ENCODE data around the gene MAP7D2.

Gene MAP7D2

DNA sequence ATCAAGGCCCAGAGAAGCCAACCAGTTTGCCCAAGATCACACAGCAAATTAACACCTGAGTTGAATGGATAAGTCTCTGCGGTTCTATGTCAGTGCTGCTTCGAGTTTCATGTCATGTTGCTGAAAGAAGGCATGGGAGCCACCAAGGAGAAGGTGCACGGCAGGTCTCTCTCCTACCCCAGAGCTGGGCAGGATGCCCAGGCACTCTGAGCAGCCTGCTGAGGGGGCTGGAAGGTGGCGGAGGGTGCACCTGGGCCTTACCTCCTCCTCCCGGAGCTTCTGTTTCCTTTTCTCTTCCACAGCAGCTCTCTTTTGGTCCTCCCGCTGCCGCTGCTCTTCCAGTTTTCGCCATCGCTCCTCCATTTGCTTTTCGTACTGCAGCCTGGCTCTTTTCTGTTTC is 53.6 kb downstream of the MAP7D2 start:
- H3K27ac ChIP-seq (ENCODE audit: low read length), result no peak overlapping the region

DNA sequence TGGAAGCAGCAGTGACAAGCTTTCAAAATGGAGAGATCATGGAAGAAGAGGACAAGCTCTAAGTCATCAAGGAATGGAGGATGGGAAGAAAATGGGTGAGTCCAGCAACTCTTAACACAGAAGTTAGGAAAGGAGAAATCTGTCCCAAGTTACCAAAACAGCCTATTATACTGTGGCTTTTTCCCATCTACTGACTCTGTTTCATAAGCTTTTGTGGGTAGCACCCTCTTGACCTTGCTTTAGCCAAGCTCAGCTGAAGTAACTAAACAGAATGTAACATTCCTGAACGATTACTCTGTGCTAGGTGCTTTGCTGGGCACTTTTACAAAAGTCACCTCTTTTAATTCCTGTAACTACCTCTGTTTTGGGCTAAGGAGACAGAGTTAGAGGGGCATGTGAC is 54.9 kb downstream of the MAP7D2 start:
- H3K9me3 ChIP-seq (ENCODE audit: control insufficient read depth in 1 of 2, low read length in 2 of 2), result no peaks in the 10 kb centered on the region
- H3K36me3 ChIP-seq (ENCODE audit: control insufficient read depth in 1 of 2, insufficient read depth in 2 of 2, low read length in 2 of 2), result no peaks in the 10 kb centered on the region
- H3K27ac ChIP-seq (ENCODE audit: low read length), result no peak overlapping the region
- H3K4me1 ChIP-seq (ENCODE audit: control insufficient read depth in 1 of 2, insufficient read depth in 2 of 2, low read length in 2 of 2), result no peaks in the 10 kb centered on the region
- no peaks in the 10 kb centered on the region for H3K27me3 ChIP-seq (ENCODE audit: low read depth, low read length)
- H3K4me3 ChIP-seq (ENCODE audit: low read depth in 1 of 2, low read length in 2 of 2), result no peak overlapping the region

More for the DNA sequence above, 53.6 kb downstream of the MAP7D2 start:
- Histone ChIP-seq H3K4me1 (ENCODE audit: control insufficient read depth in 1 of 2, insufficient read depth in 2 of 2, low read length in 2 of 2) (peaks cover 0 to 2% of the 10 kb centered on the region in 2 donors), H3K27me3 (ENCODE audit: low read depth, low read length) (no peaks in the 10 kb centered on the region), H3K4me3 (ENCODE audit: low read depth in 1 of 2, low read length in 2 of 2) (no peak overlapping the region), H3K36me3 (ENCODE audit: control insufficient read depth in 1 of 2, insufficient read depth in 2 of 2, low read length in 2 of 2) (no peaks in the 10 kb centered on the region), H3K9me3 (ENCODE audit: control insufficient read depth in 1 of 2, low read length in 2 of 2) (no peaks in the 10 kb centered on the region)

DNA sequence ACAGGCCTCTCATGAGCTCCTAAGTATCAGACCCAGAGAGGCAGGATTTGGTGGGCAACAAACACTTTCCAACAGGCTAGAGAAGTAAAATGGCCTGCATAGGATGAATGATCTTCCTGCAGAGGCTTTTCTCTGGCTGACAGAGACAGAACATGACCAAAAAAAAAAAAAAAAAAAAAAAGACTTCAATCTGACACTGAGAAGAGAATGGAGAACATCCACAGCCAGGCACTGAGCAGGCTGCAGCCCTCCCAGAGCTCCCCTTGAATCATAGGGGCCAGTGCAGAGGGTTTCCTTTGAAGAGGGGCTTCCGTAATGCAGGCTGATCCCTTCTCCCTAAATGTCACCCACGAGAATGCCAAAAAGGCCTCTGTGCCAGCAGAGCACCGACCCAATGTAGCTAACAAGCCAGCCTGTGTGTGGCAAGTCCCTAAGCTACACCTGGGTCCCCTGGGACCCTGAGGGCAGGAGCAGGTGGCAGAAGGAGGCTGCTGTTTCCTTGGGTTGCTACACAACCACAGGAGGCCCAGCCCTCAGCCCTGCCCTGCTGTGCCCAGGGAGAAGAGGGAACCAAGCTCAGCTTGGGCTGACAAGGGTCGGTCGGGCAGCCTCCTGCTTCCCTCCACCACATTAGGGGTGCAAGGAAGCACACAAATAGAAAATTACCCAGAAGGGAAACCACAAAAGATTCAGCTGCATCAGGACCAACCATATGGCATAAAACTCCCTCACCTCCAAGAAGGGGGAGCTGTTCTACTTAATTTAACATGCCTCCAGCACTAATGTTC is 55.6 kb downstream of the MAP7D2 start:
- Histone ChIP-seq H3K4me1 (ENCODE audit: control insufficient read depth in 1 of 2, insufficient read depth in 2 of 2, low read length in 2 of 2) (no peaks in the 10 kb centered on the region), H3K9me3 (ENCODE audit: control insufficient read depth in 1 of 2, low read length in 2 of 2) (no peaks in the 10 kb centered on the region), H3K4me3 (ENCODE audit: low read depth in 1 of 2, low read length in 2 of 2) (no peak overlapping the region), H3K27ac (ENCODE audit: low read length) (no peak overlapping the region), H3K27me3 (ENCODE audit: low read depth, low read length) (no peaks in the 10 kb centered on the region), H3K36me3 (ENCODE audit: control insufficient read depth in 1 of 2, insufficient read depth in 2 of 2, low read length in 2 of 2) (no peaks in the 10 kb centered on the region)

DNA sequence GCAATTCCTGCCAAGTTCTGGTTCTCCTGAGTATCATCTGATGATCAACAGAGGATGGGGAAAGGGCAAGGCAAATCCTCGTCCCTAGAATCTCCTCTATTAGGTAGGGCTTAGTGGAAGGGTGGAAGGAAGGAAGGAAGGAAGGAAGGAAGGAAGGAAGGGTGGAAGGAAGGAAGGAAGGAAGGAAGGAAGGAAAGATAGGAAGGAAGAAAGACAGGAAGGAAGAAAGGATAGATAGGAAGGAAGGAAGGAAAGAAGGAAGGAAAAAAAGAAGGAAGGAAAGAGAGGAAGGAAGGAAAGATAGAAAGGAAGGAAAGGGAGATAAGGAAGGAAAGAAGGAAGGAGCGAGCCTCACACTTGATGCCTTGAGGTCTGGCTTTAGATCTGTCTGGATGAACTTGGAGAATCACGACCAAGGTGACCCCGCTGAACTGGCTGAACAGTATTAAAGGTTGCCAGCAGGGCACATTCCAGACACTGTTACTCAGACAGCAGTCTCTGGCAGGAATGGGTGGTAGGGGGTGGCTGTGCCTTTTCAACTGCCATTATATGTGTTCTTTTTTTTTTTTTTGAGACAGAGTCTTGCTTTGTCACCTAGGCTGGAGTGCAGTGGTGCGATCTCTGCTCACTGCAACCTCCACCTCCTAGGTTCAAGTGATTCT is 57.1 kb downstream of the MAP7D2 start:
- Histone ChIP-seq H3K4me3 (ENCODE audit: low read depth in 1 of 2, low read length in 2 of 2) (no peak overlapping the region), H3K36me3 (ENCODE audit: control insufficient read depth in 1 of 2, insufficient read depth in 2 of 2, low read length in 2 of 2) (no peaks in the 10 kb centered on the region), H3K4me1 (ENCODE audit: control insufficient read depth in 1 of 2, insufficient read depth in 2 of 2, low read length in 2 of 2) (no peaks in the 10 kb centered on the region), H3K27me3 (ENCODE audit: low read depth, low read length) (no peaks in the 10 kb centered on the region), H3K27ac (ENCODE audit: low read length) (no peak overlapping the region), H3K9me3 (ENCODE audit: control insufficient read depth in 1 of 2, low read length in 2 of 2) (no peaks in the 10 kb centered on the region)

DNA sequence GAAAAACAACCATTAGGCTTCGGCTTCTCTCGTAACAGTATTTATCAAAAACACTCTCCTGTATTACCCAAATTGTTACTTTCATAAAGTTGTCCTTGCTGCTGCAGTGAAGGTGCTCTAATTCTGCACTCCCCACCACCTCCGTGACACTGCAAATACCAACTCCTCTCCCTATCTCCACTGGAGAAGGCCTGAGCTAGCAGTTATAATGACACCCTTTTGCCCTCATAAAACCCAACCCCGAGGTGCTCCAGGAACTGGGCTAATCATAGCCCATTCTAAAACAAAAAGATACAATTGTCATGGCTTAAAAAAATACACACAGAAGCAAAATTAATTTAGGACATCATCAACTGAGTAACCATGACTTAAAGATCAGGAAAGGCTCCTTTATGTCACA is 59.2 kb downstream of the MAP7D2 start:
- Histone ChIP-seq H3K27me3 (ENCODE audit: low read depth, low read length) (no peaks in the 10 kb centered on the region), H3K36me3 (ENCODE audit: control insufficient read depth in 1 of 2, insufficient read depth in 2 of 2, low read length in 2 of 2) (no peaks in the 10 kb centered on the region), H3K4me1 (ENCODE audit: control insufficient read depth in 1 of 2, insufficient read depth in 2 of 2, low read length in 2 of 2) (no peaks in the 10 kb centered on the region), H3K9me3 (ENCODE audit: control insufficient read depth in 1 of 2, low read length in 2 of 2) (no peaks in the 10 kb centered on the region), H3K4me3 (ENCODE audit: low read depth in 1 of 2, low read length in 2 of 2) (no peak overlapping the region), H3K27ac (ENCODE audit: low read length) (no peak overlapping the region)

DNA sequence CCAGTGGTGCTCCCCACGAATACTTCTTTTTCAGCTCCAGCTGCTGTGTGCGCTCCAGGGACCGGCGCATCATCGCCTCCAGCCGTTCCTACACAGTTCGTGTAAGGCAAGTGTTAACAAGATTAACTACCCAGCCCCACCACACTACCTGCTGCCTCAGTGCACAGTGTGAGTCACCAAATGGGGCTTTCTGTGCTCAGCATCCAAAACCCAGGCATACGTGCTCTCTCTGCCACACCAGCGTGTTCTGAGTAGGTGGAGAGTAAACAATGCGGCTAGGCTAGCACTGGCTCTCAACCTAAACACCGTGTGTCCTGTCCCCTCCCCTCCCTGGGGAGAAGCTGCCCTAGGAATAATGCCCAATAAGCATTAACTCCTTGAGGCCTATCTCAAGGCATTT is 60.0 kb downstream of the MAP7D2 start:
- Histone ChIP-seq H3K4me3 (ENCODE audit: low read depth in 1 of 2, low read length in 2 of 2) (no peak overlapping the region), H3K27me3 (ENCODE audit: low read depth, low read length) (no peaks in the 10 kb centered on the region), H3K36me3 (ENCODE audit: control insufficient read depth in 1 of 2, insufficient read depth in 2 of 2, low read length in 2 of 2) (no peaks in the 10 kb centered on the region), H3K27ac (ENCODE audit: low read length) (no peak overlapping the region), H3K4me1 (ENCODE audit: control insufficient read depth in 1 of 2, insufficient read depth in 2 of 2, low read length in 2 of 2) (no peaks in the 10 kb centered on the region), H3K9me3 (ENCODE audit: control insufficient read depth in 1 of 2, low read length in 2 of 2) (no peaks in the 10 kb centered on the region)

DNA sequence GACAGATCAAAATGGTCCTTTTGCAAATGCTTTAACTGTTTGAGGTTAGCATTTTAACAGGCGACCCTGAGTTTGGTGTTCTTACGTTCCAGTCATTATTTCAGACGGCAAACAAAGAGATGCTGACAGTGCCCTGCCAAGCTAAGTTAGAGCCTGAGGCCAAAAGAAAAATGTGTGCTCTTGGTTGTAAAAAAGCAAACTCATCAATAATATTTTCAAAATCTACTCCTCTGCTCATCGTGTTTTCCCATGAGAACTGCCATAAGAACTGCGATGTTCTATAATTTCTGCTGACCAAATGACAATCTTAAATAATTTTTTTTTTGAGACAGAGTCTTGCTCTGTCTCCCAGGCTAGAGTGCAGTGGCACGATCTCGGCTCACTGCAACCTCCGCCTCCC is 63.2 kb downstream of the MAP7D2 start:
- Histone ChIP-seq H3K4me3 (ENCODE audit: low read depth in 1 of 2, low read length in 2 of 2) (no peak overlapping the region), H3K27ac (ENCODE audit: low read length) (no peak overlapping the region), H3K36me3 (ENCODE audit: control insufficient read depth in 1 of 2, insufficient read depth in 2 of 2, low read length in 2 of 2) (no peaks in the 10 kb centered on the region), H3K9me3 (ENCODE audit: control insufficient read depth in 1 of 2, low read length in 2 of 2) (no peaks in the 10 kb centered on the region), H3K27me3 (ENCODE audit: low read depth, low read length) (no peaks in the 10 kb centered on the region), H3K4me1 (ENCODE audit: control insufficient read depth in 1 of 2, insufficient read depth in 2 of 2, low read length in 2 of 2) (no peaks in the 10 kb centered on the region)

DNA sequence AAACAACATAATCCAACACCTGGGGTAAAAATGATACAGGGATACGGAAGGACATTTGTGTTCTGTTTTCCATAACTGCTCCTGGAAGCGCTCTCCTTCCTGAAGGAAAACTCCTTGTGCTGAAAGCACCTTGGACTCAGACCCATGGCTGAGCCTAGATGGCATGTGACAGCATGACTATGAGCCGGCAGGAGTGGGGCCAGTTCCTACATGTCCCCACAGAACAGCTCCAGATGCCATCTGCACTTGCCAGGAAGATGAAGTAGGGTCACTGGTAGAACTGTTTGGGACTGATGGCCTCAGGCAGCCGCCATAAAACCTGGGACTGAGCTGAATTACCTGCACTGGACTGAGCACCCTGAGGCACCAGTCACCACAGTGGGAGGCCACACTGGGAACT is 69.8 kb downstream of the MAP7D2 start:
- Histone ChIP-seq H3K4me1 (ENCODE audit: control insufficient read depth in 1 of 2, insufficient read depth in 2 of 2, low read length in 2 of 2) (no peaks in the 10 kb centered on the region), H3K4me3 (ENCODE audit: low read depth in 1 of 2, low read length in 2 of 2) (no peak overlapping the region), H3K36me3 (ENCODE audit: control insufficient read depth in 1 of 2, insufficient read depth in 2 of 2, low read length in 2 of 2) (no peaks in the 10 kb centered on the region), H3K27me3 (ENCODE audit: low read depth, low read length) (no peaks in the 10 kb centered on the region), H3K27ac (ENCODE audit: low read length) (no peak overlapping the region), H3K9me3 (ENCODE audit: control insufficient read depth in 1 of 2, low read length in 2 of 2) (no peaks in the 10 kb centered on the region)

DNA sequence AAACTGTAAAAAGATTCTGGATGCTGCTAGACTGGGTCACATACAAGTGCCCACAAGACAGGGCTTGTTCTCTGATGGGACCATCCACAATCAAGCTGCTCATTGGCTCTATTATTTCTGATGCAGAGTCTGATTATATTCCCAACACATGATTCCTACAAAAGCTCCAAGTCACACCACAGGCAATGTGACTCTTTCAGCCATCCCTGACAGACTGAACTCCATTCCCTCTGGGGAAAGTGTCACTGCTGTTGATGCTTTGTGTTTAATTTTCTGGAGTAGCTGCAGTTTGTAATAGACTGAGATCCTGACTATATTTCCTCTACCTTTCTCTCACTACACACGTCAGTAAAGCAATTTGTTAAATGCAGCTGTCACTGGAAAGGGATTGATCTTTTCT is 70.5 kb downstream of the MAP7D2 start:
- H3K4me1 ChIP-seq (ENCODE audit: control insufficient read depth in 1 of 2, insufficient read depth in 2 of 2, low read length in 2 of 2), result no peaks in the 10 kb centered on the region
- H3K36me3 ChIP-seq (ENCODE audit: control insufficient read depth in 1 of 2, insufficient read depth in 2 of 2, low read length in 2 of 2), result no peaks in the 10 kb centered on the region
- no peaks in the 10 kb centered on the region for H3K9me3 ChIP-seq (ENCODE audit: control insufficient read depth in 1 of 2, low read length in 2 of 2)
- no peak overlapping the region for H3K4me3 ChIP-seq (ENCODE audit: low read depth in 1 of 2, low read length in 2 of 2)
- H3K27ac ChIP-seq (ENCODE audit: low read length), result no peak overlapping the region
- H3K27me3 ChIP-seq (ENCODE audit: low read depth, low read length), result no peaks in the 10 kb centered on the region

DNA sequence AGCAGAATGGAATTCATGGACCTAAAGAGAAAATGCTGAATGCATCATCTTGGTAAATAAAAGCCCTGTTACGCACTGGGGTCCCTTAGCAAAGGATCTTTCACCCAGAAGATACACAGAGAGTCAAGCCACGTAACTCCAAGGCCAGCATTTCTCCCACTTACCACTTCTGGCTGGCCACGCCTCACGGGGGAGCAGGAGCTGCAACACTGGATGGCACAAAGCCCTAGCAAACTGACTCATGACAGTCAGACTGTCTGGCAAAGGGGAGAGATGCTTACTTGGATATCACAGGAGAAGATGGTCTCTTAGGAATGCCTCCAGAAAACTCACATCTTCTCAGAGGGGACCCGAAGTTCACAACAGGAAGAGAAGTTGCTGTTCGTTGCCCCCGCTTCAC is 74.5 kb downstream of the MAP7D2 start:
- no peaks in the 10 kb centered on the region for H3K27me3 ChIP-seq (ENCODE audit: low read depth, low read length)
- no peak overlapping the region for H3K4me3 ChIP-seq (ENCODE audit: low read depth in 1 of 2, low read length in 2 of 2)
- H3K27ac ChIP-seq (ENCODE audit: low read length), result no peak overlapping the region
- H3K9me3 ChIP-seq (ENCODE audit: control insufficient read depth in 1 of 2, low read length in 2 of 2), result no peaks in the 10 kb centered on the region
- no peaks in the 10 kb centered on the region for H3K36me3 ChIP-seq (ENCODE audit: control insufficient read depth in 1 of 2, insufficient read depth in 2 of 2, low read length in 2 of 2)
- no peaks in the 10 kb centered on the region for H3K4me1 ChIP-seq (ENCODE audit: control insufficient read depth in 1 of 2, insufficient read depth in 2 of 2, low read length in 2 of 2)

DNA sequence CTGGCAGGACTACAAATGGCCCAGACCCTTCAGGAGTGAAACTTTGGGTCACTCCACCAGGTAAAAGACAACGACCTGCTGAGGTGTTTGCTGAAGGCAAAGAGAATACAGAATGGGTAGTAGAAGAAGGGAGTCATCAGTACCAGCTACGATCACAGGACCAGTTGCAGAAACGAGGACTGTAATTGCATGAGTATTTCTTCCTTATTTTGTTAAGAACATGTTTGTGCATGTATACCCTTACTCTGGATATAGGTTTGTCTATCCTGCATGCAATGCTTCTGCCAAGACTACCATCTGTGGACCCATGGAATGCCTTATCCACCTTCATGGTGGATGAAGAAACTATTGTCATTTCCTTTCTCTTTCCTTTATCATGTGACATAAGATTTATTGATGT is 77.7 kb downstream of the MAP7D2 start:
- H3K4me1 ChIP-seq (ENCODE audit: control insufficient read depth in 1 of 2, insufficient read depth in 2 of 2, low read length in 2 of 2), result no peaks in the 10 kb centered on the region
- no peaks in the 10 kb centered on the region for H3K27me3 ChIP-seq (ENCODE audit: low read depth, low read length)
- H3K27ac ChIP-seq (ENCODE audit: low read length), result no peak overlapping the region
- H3K9me3 ChIP-seq (ENCODE audit: control insufficient read depth in 1 of 2, low read length in 2 of 2), result no peaks in the 10 kb centered on the region
- no peaks in the 10 kb centered on the region for H3K36me3 ChIP-seq (ENCODE audit: control insufficient read depth in 1 of 2, insufficient read depth in 2 of 2, low read length in 2 of 2)
- H3K4me3 ChIP-seq (ENCODE audit: low read depth in 1 of 2, low read length in 2 of 2), result no peak overlapping the region

DNA sequence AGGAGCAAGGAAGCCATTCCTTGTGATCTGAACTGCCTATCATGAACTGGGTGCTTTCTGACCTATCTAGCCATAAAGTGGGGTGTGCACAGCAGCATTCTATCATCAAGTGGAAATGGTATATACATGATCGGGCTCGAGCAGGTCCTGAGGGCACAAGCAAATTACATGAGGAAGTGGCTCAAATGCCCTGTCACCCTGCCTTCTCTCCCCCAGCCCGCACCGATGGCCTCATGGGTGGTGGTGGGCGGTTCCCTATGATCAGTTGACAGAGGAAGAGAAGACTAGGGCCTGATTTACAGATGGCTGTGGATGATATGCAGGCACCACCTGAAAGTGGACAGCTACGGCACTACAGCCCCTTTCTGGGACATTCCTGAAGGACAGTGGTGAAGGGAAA is 79.5 kb downstream of the MAP7D2 start:
- Histone ChIP-seq H3K4me1 (ENCODE audit: control insufficient read depth in 1 of 2, insufficient read depth in 2 of 2, low read length in 2 of 2) (no peaks in the 10 kb centered on the region), H3K36me3 (ENCODE audit: control insufficient read depth in 1 of 2, insufficient read depth in 2 of 2, low read length in 2 of 2) (no peaks in the 10 kb centered on the region), H3K4me3 (ENCODE audit: low read depth in 1 of 2, low read length in 2 of 2) (no peak overlapping the region), H3K27me3 (ENCODE audit: low read depth, low read length) (no peaks in the 10 kb centered on the region), H3K27ac (ENCODE audit: low read length) (no peak overlapping the region), H3K9me3 (ENCODE audit: control insufficient read depth in 1 of 2, low read length in 2 of 2) (no peaks in the 10 kb centered on the region)

Measured in muscle layer of duodenum (tissue), 2 donors.